Fibroblast of the aortic adventitia (primary cell): Measurements from ENCODE around the gene SEMA6B. TPM values are rescaled to one million over a fixed set of nuclear protein-coding genes. Genes with fewer than 3 reads are reported as not detected.

Experiments used
- DNase-seq: peaks from one replicate; pipeline ENCODE4 v3.0.0-alpha.2; 2010; ENCODE audit warnings: low read depth
- H3K4me3 ChIP-seq: 2 replicates; pipeline ENCODE4 v1.5.1; 2011; ENCODE audit warnings: low read depth, mild to moderate bottlenecking, control low read depth, low read length, moderate library complexity
- CTCF ChIP-seq: IDR thresholded peaks from 2 replicates; pipeline ENCODE4 v1.5.1; 2011; ENCODE audit warnings: mild to moderate bottlenecking, low read length, control low read depth, inconsistent platforms; ENCODE audit not compliant: insufficient read depth
- total RNA-seq: library from RNA; depleted of rRNA; stranded (reverse); fragments of >200 nt; gene quantifications from 2 replicates; pipeline ENCODE4 v1.2.3, GENCODE V29; 2012; ENCODE audit warnings: low replicate concordance

Gene SEMA6B
- total RNA-seq, 1 donor: 0.72 TPM

GRCh38 chr19:4502282-4503131, 57.0 kb downstream of the SEMA6B start:
- no peak for DNase-seq
- H3K4me3 ChIP-seq: no peak overlapping the region
- no peak for TF ChIP-seq CTCF

GRCh38 chr19:4501691-4502090, 57.8 kb downstream of the SEMA6B start:
- DNase-seq: no peak
- H3K4me3 ChIP-seq: no peak overlapping the region
- no peak for TF ChIP-seq CTCF

GRCh38 chr19:4500841-4501591, 58.5 kb downstream of the SEMA6B start:
- TF ChIP-seq CTCF: no peak
- no peak for DNase-seq
- no peak overlapping the region for H3K4me3 ChIP-seq

- DNase-seq: no peak
- no peak for TF ChIP-seq CTCF
These were observed 59.6 kb downstream of the SEMA6B start for GRCh38 chr19:4499855-4500254.

GRCh38 chr19:4499318-4499717, 60.2 kb downstream of the SEMA6B start:
- no peak overlapping the region for H3K4me3 ChIP-seq
- TF ChIP-seq CTCF: no peak
- no peak for DNase-seq

More at GRCh38 chr19:4499855-4500254, 59.6 kb downstream of the SEMA6B start:
- H3K4me3 ChIP-seq: no peak overlapping the region

GRCh38 chr19:4498694-4499093, 60.8 kb downstream of the SEMA6B start:
- no peak for DNase-seq
- no peak overlapping the region for H3K4me3 ChIP-seq
- TF ChIP-seq CTCF: no peak
